H1 (cell line): ENCODE results near the gene SLC25A21. TPM values are rescaled to one million over a fixed set of nuclear protein-coding genes. Genes with fewer than 3 reads are reported as not detected.

Experiments
- CHD7 ChIP-seq: fragments of 300-600 bp; sonication (generic); IDR thresholded peaks from 2 replicates; pipeline ENCODE4 v1.7.1; 2012; ENCODE audit warnings: low read length, moderate library complexity, mild to moderate bottlenecking, inconsistent platforms; ENCODE audit not compliant: insufficient replicate concordance
- GABPA ChIP-seq: IDR thresholded peaks from 2 replicates; pipeline ENCODE4 v1.6.1; 2011; ENCODE audit warnings: mild to moderate bottlenecking, low read length, moderate library complexity, borderline replicate concordance; ENCODE audit not compliant: insufficient read depth
- HDAC2 ChIP-seq, 2 experiments: fragments of 300-600 bp in 1 of 2; sonication (generic) in 1 of 2; IDR thresholded peaks; 2 replicates each; pipeline ENCODE4 v1.6.1; 2011 to 2012; ENCODE audit warnings: low read depth in 2 of 2, low read length in 2 of 2, mild to moderate bottlenecking in 2 of 2, moderate library complexity in 2 of 2, borderline replicate concordance in 1 of 2, inconsistent platforms in 1 of 2
- JUND ChIP-seq: IDR thresholded peaks from 2 replicates; pipeline ENCODE4 v1.6.1; 2011; ENCODE audit warnings: mild to moderate bottlenecking, improper control_type of control experiment, low read length
- PHF8 ChIP-seq: fragments of 200-600 bp; sonication (generic); conservative IDR thresholded peaks from 2 replicates; pipeline ENCODE4 v1.7.1; 2012; ENCODE audit warnings: low read depth, mild to moderate bottlenecking, inconsistent platforms, low read length, moderate library complexity
- POLR2AphosphoS5 ChIP-seq: IDR thresholded peaks from 2 replicates; pipeline ENCODE4 v1.6.1; 2011; ENCODE audit warnings: low read depth, low read length
- RFX5 ChIP-seq: IDR thresholded peaks from 2 replicates; pipeline ENCODE4 v1.6.1; 2011; ENCODE audit warnings: low read depth, low read length, improper control_type of control experiment, borderline replicate concordance
- SIN3A ChIP-seq, 2 experiments: IDR thresholded peaks in 1 of 2; conservative IDR thresholded peaks in 1 of 2; 2 replicates each; pipeline ENCODE4 v1.6.1; 2011 to 2012; ENCODE audit warnings: low read length in 2 of 2, improper control_type of control experiment in 1 of 2, low read depth in 1 of 2, mild to moderate bottlenecking in 1 of 2
- SP2 ChIP-seq: IDR thresholded peaks from 2 replicates; pipeline ENCODE4 v1.6.1; 2012; ENCODE audit warnings: mild to moderate bottlenecking, low read length, inconsistent platforms
- polyA plus RNA-seq, 7 experiments: library from polyadenylated mRNA; depleted of rRNA in 3 of 7; stranded (reverse) in 5 of 7; unstranded in 2 of 7; fragments of >200 nt in 5 of 7; fragments of 200-250 nt in 2 of 7; gene quantifications; 1 replicate in 5 of 7; 2 replicates in 1 of 7; 4 replicates in 1 of 7; pipeline versions ENCODE4 v1.2.1 to v1.2.3, GENCODE V29; 2011 to 2013; ENCODE audit warnings: missing spikeins in 2 of 7, mixed read lengths in 2 of 7
- total RNA-seq: library from RNA; stranded (reverse); fragmentation: NEBNext Ultra II Directional; extraction: Animal tissue kit (Norgen Biotek cat#: 25700); gene quantifications from 2 replicates; pipeline ENCODE4 v1.2.1, GENCODE V29; 2021

SLC25A21 gene
- total and polyA plus RNA-seq, 2 of the 8 experiments (the other 6 are each of a cell fraction or from before 2014, with no cell fraction given): 6.9 to 15.7 TPM

GRCh38 chr14:36928432-36928831 is 244.0 kb downstream of the SLC25A21 start (continued):
- TF ChIP-seq CHD7: no peak
- TF ChIP-seq GABPA: no peak
- TF ChIP-seq PHF8: no peak
- no peak for TF ChIP-seq RFX5
- TF ChIP-seq JUND: no peak
- TF ChIP-seq HDAC2 (IDR thresholded peaks at IDR 0.05; ENCODE audit: borderline replicate concordance in 1 of 2, low read depth in 2 of 2, low read length in 2 of 2): no peak
- TF ChIP-seq SIN3A (conservative IDR thresholded peaks at IDR 0.05 in 1 of 2, IDR thresholded peaks at IDR 0.05 in 1 of 2; ENCODE audit: low read depth in 1 of 2, low read length in 2 of 2): no peak
- no peak for TF ChIP-seq POLR2AphosphoS5
- TF ChIP-seq SP2: no peak
